ENCODE data around the gene LEMD3.

Gene LEMD3

GRCh38 chr12:65208964-65209654, 39.7 kb downstream of the LEMD3 start:
- no peak for DNase-seq

GRCh38 chr12:65209655-65210043, 40.3 kb downstream of the LEMD3 start:
- no peak for DNase-seq

GRCh38 chr12:65217086-65217485, 47.7 kb downstream of the LEMD3 start:
- no peak for DNase-seq

DNA sequence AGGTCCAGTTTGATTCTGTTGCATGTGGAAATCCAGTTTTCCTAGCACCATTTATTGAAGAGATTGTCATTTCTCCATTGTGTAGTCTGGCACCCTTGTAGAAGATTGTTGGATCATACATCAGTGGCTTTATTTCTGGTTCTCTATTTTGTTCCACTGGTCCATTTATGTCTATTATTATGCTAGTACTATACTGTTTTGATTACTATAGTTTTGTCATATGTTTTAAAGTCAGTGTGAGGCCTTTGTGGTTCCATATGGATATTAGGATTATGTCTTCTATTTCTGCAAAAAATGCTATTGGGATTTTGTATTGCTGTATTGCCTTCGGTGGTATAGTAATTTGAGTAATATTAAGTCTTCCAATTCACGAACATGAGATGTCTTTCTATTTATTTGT, 51.4 kb downstream of the LEMD3 start:
- no peak for DNase-seq

GRCh38 chr12:65229441-65229840, 60.1 kb downstream of the LEMD3 start:
- peak; percentile 73 for DNase-seq

DNA sequence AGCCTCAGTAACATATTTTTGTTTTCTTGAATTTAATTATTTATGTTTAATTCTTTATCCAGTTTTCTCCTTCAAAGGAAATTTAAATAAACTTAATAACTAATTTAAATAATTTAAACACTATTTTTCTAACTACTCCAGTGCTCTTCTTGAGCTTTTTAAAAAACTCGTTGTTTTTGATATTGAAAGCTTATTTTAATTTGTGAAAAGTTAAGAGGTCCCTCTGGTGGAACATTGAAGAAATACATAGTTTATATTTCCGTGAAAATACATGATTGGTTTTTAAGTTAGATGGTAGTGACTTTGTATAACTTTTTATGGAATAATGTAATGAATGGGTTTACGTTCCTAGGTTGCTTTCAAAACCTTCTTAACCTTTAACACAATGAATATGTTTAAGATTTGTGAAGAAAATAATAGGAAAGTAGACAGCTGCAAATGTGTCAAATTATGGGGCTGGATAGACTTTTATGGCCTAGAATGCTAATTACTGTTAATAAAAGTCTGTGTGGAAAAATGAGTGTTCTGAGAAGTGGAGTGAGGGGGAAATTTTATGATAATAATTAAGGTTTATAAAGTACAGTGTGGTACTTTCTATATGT, 63.2 kb downstream of the LEMD3 start:
- peak; percentile 17 for DNase-seq

- DNase-seq: no peak
Measured at GRCh38 chr12:65237153-65237552, 67.8 kb downstream of the LEMD3 start.

DNA sequence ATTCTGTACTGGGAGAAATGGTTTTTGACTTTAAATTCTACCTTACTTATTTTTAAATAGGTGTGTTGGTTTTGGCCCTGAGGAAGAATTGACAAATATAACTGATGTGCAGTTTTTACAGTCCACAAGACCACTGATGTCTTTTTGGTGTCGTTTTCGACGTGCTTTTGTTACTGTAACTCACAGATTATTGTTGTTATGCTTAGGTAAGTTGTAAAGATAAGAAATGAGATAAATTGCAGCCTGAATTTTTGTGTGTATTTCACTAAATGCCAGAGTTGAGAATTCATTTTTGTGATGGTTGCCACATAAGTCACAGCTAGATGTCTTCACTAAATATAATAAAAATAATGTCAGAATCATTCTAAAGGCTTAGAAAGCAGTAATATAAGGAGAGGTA, 69.2 kb downstream of the LEMD3 start:
- no peak for DNase-seq

DNA sequence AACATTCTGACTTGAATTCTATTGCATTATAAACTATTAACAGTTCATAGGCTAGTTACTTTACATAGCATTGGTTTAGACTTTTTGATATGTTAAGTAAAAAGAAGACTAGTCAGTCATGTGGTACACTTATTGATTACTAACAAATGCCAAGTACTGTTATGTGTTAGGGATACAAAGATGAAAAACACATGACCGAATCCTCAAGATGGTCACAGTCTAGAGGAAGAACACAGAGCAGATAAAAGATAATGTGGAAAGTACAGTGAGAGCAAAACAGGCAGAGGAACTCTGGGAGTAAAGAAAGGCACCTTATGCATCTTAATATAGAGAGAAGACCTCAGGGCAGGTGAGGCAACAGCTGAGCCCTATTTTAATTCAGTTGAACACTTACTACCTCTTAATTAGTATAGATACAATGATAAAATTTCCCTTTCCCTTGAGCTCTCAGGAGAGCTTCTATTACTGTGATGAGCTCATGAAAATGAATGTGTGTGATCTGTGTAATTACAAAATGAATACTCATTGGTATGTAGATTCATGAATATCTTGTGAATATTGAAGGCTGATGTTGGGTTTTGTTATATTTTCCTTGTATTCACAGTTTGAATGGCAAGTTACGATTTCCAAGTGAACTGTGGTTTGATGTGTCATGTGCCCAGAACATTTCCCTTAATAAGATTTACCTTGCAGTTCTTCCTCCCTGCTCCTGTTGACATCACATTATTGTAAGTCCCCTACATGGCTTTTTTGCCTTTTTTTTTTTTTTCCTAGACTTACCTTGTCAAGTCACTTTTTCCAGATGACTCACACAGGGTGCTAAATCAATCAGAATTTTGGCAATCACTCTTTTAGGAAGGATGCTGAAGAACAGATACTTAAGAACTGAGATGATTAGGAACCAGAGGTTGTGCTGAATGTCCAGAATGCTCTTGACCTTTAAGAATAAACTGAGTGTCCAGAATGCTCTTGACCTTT, 79.6 kb downstream of the LEMD3 start:
- DNase-seq: peak; percentile 8

DNA sequence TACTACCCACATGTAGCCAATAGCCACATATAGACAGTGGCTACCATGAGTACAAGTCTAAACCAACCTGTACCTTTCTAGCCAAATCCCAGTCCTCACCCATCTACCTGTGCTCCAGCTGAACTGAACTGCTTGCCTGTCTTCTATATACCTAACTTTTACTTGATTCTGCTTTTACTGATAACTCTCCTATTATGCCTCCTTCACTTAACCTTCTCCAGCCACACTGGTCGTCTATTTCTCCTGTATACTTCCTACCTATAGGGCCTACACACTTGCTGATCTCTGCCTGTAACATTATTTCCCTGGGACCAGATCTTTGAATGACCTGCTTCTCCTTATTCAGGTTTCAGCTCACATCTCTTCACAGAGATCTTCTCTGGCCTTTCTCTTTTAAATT, 83.1 kb downstream of the LEMD3 start:
- DNase-seq: no peak

DNA sequence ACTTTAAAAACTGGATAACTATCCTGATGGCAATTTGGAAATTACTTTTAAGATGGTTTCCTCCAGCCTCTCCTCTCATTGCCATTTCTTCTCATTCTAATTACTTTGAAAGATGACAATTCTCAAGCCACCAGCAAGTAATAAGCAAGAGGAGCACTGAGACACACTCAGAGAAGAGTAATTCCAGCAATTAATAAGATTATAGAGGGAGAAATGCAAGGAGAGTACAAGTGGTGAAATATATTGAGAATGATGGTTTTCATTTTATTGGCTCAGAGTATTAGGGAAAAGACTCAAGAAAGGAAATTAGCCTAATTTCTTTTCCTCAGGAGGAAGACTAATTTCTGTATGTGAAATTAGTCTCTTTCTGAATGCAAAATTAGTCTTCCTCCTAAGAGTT, 88.6 kb downstream of the LEMD3 start:
- DNase-seq: no peak

GRCh38 chr12:65259501-65259900, 90.1 kb downstream of the LEMD3 start:
- DNase-seq: no peak

GRCh38 chr12:65263777-65264176, 94.4 kb downstream of the LEMD3 start:
- no peak for DNase-seq

DNA sequence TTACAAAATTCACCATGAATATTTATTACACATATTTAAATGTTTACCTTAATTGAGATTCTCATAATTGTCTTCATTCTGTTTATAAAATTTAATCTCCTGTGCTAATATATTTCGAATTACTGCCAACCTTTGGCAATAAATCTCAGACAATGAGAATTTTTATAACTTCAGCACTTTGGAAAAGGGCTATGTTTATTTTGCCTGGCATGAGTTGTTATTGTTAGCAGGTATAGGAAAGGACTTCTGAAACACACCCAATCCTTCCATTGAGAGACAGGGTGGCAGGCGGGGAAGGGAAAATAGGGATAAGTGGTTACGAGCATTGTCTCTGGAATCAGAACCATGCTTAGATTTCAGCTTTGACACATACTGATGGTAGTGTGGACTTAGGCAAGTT, 97.0 kb downstream of the LEMD3 start:
- no peak for DNase-seq

DNA sequence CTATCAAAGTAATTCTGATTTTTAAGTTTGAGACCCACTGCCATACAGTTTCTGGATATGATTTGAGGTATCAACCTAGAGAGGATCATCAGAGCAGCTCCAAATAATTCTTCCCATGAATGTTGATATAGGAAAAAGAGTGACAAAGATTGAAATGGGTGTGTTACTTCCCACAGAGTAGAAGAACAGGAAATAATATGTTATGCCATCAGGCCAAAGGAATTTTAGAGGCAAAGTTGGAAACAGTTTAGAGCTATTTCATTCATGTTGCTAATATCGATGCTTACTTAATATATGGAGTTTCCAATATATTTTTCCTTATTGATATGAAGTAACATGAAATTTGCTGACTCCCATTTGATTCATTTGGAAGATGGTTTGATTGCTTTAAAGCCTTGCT, 100.2 kb downstream of the LEMD3 start:
- DNase-seq: peak; percentile 24

DNA sequence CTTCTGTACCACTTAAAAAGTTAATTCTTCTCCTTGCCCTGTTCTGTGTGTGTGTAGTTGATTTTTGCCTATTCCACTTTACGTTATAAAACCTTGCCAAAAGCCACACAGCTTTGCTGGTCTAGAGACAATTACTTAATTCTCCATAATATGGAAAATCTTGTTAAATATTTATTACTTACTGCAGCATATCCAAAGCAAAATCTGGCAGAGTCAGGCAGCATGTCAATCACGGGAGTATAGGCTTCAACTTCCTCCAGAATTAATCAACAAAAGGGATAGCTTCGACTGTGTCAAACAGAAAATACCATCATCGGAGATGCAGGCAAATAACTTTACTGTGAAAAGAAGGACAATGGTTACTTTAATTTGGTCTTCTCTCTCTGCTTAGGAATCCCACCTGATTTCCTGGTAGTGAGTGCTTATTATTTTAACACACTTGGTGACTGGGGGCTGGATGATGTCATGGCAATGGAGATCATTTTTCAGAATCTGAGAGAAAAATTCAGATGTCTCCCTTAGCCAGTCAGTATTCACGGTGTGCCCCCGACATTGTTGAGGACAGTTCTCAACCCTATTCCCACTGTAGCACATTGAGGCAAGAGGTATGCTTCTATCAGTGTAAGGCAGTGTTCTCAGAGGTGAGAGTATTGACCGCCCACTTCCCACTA, 105.4 kb downstream of the LEMD3 start:
- no peak for DNase-seq

DNA sequence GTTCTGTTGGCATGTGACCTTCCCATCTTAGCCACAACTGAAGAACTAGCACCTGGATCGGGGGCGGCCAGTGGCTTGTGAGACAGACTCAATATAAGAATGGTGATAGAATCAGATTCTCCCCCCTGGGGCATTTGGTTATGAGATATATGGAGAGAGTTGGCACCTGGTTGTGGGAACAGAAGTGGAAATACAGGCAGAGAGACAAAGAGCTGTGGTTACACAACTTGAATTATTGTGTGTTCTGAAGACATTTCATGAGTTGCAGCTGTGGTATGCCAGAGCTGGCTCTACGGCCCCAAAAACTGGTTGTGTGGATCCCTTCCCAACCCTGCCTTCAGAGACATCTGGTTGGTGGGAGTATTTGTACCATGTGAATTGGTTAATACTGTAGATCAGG, 106.2 kb downstream of the LEMD3 start:
- no peak for DNase-seq

GRCh38 chr12:65276916-65277530, 107.6 kb downstream of the LEMD3 start:
- DNase-seq: no peak

- no peak for DNase-seq
Measured at GRCh38 chr12:65277994-65278575, 108.7 kb downstream of the LEMD3 start.

GRCh38 chr12:65278576-65279368, 109.4 kb downstream of the LEMD3 start, which contains the start of gene MSRB3:
TSS of gene MSRB3 (plus strand) at chr12:65278683. CDS start at chr12:65308580, 29,897 bp downstream.
- peak; percentile 85 for DNase-seq

GRCh38 chr12:65279369-65280112, 110.2 kb downstream of the LEMD3 start:
- no peak for DNase-seq
